ENCODE measurements around the gene ANAPC13.

Gene ANAPC13

GRCh38 chr3:134441821-134442220 is 44.0 kb downstream of the ANAPC13 start:
- TF ChIP-seq CTCF (conservative IDR thresholded peaks at IDR 0.05): no peak

DNA sequence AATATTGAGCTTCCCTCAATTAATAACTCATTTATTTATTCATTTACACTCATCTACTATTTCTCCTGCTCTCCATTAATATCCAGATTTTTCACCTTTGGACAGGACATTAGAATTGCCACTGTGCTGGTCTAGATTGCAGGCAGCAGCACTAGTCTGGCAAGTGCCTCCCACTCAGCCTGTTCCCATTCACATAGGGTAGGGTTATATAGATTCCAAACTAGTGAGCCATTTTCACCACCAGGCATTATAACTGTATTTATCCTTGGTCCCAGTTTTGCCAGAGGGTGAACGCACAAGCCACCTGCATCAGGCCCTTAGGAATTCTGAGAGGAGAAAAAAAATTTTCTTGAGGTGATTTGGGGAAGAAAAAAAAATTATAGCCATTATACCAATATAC is 44.5 kb downstream of the ANAPC13 start:
- TF ChIP-seq CTCF (conservative IDR thresholded peaks at IDR 0.05): no peak
- no peak overlapping the region for H3K27ac ChIP-seq

More at GRCh38 chr3:134441821-134442220, 44.0 kb downstream of the ANAPC13 start:
- H3K27ac ChIP-seq: no peak overlapping the region

- TF ChIP-seq CTCF (conservative IDR thresholded peaks at IDR 0.05): no peak
Observed at GRCh38 chr3:134437211-134437752, 48.5 kb downstream of the ANAPC13 start.

DNA sequence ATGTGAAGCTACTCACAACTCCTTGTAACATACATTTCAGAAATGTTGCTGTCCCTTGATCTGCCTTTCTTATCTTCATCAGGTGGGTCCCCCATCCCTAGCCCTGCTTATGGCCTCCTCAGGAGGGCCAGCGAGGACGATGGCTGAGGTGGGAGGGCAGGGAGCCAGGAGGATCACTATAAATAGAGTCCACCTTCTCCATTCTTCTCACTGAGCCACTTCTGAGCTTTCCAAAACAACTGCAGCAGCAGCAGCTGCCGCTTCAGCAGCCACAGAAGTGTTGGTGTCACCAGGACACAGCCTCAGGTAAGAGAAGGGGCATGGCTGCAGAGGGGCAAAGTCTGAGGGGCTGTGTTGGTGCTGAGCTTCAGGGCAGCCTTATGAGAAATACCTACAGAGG is 53.5 kb downstream of the ANAPC13 start:
- no peak for TF ChIP-seq CTCF (conservative IDR thresholded peaks at IDR 0.05)
- H3K27ac ChIP-seq: no peak overlapping the region

More at GRCh38 chr3:134437211-134437752, 48.5 kb downstream of the ANAPC13 start:
- H3K27ac ChIP-seq: no peak overlapping the region

DNA sequence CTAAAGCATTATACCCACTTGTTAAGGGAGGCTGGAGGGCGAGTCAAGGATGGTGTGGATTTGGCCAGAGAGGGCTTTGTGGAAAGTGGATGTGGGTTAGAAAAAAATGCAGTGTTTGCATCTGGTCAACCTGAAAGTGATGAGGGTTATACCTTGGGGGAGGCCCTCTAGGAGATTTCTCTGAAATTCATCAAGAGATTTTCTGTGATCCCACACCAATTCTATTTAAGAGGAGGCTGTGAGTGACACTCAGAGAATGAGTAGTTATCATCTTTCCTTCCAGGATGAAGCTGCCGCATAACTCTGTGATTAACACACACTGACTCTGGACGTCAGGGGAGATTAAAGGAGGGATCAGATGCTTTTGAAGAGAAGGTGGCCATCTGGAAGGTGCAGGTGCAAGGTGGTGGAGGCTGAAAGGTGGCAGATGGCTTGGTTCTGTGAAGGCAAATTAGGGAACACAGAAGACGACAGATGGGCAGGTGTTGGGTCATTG is 54.8 kb downstream of the ANAPC13 start:
- no peak for TF ChIP-seq CTCF (conservative IDR thresholded peaks at IDR 0.05)

DNA sequence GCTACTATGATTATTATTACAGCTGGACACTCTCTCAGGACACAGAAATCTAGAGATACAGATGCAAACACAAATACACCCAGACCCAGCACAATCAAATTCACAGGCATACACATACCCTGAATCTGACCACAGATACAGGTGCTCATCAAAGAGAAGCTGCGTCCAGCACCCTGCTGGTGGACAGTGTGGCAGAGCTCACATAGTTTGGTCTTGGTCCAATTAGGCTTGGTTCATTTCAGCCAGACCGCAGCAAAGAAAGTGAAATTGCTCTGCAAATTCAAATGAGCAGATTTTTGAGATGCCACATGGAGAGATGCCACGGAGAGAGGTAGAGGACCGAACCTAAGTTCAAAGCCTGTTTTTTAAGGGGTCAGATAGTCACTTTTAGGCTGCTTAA is 55.6 kb downstream of the ANAPC13 start:
- no peak overlapping the region for H3K27ac ChIP-seq
- no peak for TF ChIP-seq CTCF (conservative IDR thresholded peaks at IDR 0.05)

More for the DNA sequence above, 54.8 kb downstream of the ANAPC13 start:
- H3K27ac ChIP-seq: no peak overlapping the region

DNA sequence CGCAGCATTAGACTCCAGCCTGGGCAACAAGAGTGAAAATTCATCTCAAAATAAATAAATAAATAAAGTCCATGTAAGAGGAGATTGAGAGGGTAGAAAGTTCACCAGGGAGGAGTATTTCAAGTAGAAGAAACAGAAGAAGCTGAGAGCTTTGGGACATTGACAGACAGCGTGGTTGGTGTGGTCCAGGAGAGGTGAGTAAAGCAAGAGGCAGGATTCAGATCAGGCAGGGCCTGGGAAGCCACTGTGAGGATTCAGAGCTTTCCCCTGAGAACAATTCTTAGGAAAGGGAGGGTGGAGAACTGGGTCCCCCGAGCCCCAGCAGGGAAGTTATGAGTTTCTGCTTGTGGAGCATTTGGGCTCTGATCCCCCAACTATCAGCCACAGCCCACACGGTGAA is 57.4 kb downstream of the ANAPC13 start:
- no peak overlapping the region for H3K27ac ChIP-seq
- TF ChIP-seq CTCF (conservative IDR thresholded peaks at IDR 0.05): no peak
